Activated CD8-positive, alpha-beta T cell treated with anti-CD3 and anti-CD28 coated beads for 36 hours (primary cell): Measurements from ENCODE around the gene GUCY2F. TPM values are rescaled to one million over a fixed set of nuclear protein-coding genes. Genes with fewer than 3 reads are reported as not detected.

Source experiments
- ATAC-seq: fragments of 200-7000 bp; cut with Tn5 transposase; one replicate; pipeline ENCODE4 v1.10.0; 2021; ENCODE audit warnings: mild to moderate bottlenecking, moderate library complexity
- CTCF ChIA-PET: fragments of 350-600 bp; sonication (Branson Sonifier 250); formaldehyde crosslinking; loops from one replicate; lab custom pipeline; 2021; ENCODE audit warnings: antibody characterized with exemption; lab: Charles Lee
- POLR2A ChIA-PET: fragments of 350-600 bp; sonication (Branson Sonifier 250); formaldehyde crosslinking; loops from one replicate; lab custom pipeline; 2021; ENCODE audit warnings: antibody characterized with exemption; lab: Charles Lee
- DNase-seq: peaks from one replicate; pipeline ENCODE4 v3.0.0-alpha.2; 2020
- H3K27ac Mint-ChIP-seq: one replicate; pipeline ENCODE4 v1.8.0; 2021; ENCODE audit warnings: mild to moderate bottlenecking, mixed read lengths
- H3K27me3 Mint-ChIP-seq: one replicate; pipeline ENCODE4 v1.8.0; 2021; ENCODE audit warnings: mixed read lengths
- H3K36me3 Mint-ChIP-seq: one replicate; pipeline ENCODE4 v1.8.0; 2021; ENCODE audit warnings: low read depth, mixed read lengths
- H3K4me1 Mint-ChIP-seq: one replicate; pipeline ENCODE4 v1.8.0; 2021; ENCODE audit warnings: low read depth, mixed read lengths
- H3K4me3 Mint-ChIP-seq: one replicate; pipeline ENCODE4 v1.8.0; 2021; ENCODE audit warnings: mild to moderate bottlenecking, moderate library complexity, mixed read lengths
- H3K9me3 Mint-ChIP-seq: one replicate; pipeline ENCODE4 v1.8.0; 2021; ENCODE audit warnings: mixed read lengths
- intact Hi-C: fragments of 100-400 bp; cut with micrococcal nuclease; formaldehyde crosslinking; loops from one replicate; pipeline ENCODE4 v1.10.0; 2022
- total RNA-seq, 2 experiments: library from RNA; stranded (reverse); gene quantifications; one replicate each; pipeline ENCODE4 v1.2.3, GENCODE V29; 2021
- TF ChIP-seq, protein P1 (sequence below): fragments of 200-600 bp; IDR thresholded peaks from one replicate; pipeline ENCODE4 v1.8.0; 2022; ENCODE audit warnings: antibody characterized with exemption, mild to moderate bottlenecking

The GUCY2F gene
- total RNA-seq, 2 experiments from 2014 or later: not detected

DNA sequence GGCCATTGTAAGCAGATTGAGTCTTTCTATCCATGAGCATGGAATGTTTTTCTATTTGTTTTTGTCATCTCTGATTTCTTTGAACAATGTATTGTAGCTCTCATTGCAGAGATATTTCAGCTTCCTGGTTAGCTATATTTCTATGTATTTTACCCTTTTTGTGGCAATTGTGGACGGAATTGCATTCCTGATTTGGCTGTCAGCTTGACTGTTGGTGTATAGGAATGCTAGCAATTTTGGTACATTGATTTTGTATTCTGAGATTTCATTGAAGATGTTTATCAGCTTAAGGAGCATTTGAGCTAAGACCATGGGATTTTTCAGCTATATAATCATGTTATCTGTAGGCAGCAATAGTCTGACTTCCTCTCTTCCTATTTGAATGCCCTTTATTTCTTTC, 154.6 kb downstream of the GUCY2F start:
- ChIA-PET CTCF (no interaction called here), POLR2A (no interaction called here)
- intact Hi-C loops: no loop called here

More for the DNA sequence above, 154.6 kb downstream of the GUCY2F start:
- ATAC-seq (no peak), DNase-seq (no peak)
- Mint-ChIP-seq H3K4me3 (no peak overlapping the region), H3K9me3 (no peaks in the 10 kb centered on the region), H3K27ac (no peak overlapping the region), H3K27me3 (no peaks in the 10 kb centered on the region), H3K36me3 (no peaks in the 10 kb centered on the region), H3K4me1 (no peaks in the 10 kb centered on the region)
- TF ChIP-seq, protein P1, sequence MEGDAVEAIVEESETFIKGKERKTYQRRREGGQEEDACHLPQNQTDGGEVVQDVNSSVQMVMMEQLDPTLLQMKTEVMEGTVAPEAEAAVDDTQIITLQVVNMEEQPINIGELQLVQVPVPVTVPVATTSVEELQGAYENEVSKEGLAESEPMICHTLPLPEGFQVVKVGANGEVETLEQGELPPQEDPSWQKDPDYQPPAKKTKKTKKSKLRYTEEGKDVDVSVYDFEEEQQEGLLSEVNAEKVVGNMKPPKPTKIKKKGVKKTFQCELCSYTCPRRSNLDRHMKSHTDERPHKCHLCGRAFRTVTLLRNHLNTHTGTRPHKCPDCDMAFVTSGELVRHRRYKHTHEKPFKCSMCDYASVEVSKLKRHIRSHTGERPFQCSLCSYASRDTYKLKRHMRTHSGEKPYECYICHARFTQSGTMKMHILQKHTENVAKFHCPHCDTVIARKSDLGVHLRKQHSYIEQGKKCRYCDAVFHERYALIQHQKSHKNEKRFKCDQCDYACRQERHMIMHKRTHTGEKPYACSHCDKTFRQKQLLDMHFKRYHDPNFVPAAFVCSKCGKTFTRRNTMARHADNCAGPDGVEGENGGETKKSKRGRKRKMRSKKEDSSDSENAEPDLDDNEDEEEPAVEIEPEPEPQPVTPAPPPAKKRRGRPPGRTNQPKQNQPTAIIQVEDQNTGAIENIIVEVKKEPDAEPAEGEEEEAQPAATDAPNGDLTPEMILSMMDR: no peak

Other genes with a start within 250 kb of the GUCY2F start
- 10 to 100 TPM; 10.6 to 11.1 TPM for gene NXT2, start 54.8 kb upstream of the GUCY2F start, total RNA-seq
- under 1 TPM; 0.29 to 0.34 TPM for gene KCNE5, start 143.1 kb upstream of the GUCY2F start, total RNA-seq